Effector CD4-positive, alpha-beta T cell (primary cell): ENCODE results near the gene ZNF618.

Experiments used
- DNase-seq: peaks from one replicate; pipeline ENCODE4 v3.0.0-alpha.2; 2020

Gene ZNF618

GRCh38 chr9:113934829-113935676 lies 58.9 kb downstream of the ZNF618 start:
- no peak for DNase-seq

GRCh38 chr9:113935677-113936380 lies 59.7 kb downstream of the ZNF618 start:
- no peak for DNase-seq

DNA sequence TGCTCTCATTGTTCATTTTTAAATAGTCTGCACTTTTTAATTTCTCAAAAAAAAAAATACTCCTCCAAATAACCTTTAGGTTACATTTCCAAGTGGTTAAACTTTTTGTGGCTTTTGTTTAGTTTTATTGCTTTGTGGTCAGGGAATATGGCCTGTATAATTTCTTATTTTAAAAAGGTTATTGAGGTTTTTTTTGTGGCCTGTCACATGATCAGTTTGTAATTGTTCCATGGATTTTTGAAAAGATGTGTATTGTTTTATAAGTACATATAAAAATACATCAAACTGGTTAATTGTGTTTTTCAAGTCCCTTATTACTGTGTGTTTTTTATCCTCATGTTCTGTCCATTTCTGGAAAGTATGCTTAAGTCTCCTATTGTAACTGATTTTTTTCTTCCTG lies 64.0 kb downstream of the ZNF618 start:
- no peak for DNase-seq

DNA sequence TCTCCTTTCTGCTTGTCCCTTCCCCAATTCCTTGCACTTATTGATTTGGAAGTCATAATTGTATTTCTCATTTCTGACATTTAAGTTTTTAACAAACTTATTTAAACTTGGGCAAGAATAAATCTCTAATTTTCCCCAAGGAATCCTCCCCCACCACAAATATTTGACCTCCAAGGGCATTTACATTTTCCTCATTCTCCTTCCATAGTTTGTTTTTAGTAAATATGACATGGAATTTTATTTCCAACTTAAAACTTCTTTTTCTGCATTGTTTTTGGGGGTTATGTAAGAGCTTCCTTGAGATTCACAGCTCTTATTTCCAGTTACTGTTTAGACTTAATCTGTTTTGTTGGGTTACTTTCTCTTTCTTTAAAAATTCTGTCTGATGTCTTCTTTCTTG lies 64.9 kb downstream of the ZNF618 start:
- no peak for DNase-seq

DNA sequence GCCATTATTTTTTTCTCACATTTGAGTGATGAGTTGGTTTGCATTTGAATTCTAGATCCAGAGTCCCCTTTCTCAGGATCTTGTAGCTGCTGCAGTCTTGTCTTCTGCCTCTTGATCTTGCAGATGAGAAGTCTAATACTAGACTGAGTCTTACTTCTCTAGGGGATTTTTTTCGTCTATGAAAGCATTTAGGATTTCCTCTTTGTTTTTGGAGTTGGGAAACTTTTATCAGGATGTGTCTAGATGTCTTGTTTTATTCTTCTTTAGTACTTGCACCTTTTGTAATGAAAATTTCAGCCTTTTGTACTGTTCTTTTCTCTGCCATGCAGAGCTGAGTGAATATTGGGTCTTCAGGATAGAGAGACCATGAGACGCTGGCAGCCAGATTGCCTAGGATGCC lies 65.4 kb downstream of the ZNF618 start:
- no peak for DNase-seq

- no peak for DNase-seq
Observed at GRCh38 chr9:113943112-113944009, 67.3 kb downstream of the ZNF618 start.

GRCh38 chr9:113945784-113946183 lies 69.7 kb downstream of the ZNF618 start:
- DNase-seq: no peak

DNA sequence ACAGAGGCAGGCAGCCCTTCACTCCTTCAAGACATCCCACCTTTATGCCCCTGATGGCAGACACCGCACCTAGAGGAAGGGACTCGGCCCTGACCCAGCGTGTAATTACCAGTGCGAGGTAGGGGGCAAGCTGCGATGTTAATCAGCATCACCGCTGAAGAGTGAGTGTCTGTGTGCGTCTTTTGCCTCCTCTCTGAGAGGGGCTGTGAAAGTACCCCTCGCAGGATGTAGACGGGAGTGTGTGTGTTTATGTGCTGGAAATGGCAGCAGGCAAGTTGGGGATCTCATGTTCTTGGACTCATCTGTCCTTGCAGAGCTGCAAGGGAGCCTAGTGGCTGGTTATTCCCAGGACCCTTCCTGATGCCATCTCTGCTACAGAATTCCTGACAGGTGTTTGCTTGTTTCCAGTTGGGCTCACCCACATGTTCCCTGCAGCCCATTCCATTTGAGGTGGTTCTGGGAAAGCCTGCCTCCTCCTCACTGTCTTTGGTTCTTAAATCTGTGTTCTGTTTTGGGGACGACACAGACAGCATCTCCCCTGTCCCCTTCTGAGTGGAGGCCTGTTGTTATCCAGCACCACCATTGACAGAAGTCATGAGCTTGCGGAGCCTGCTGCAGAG lies 70.5 kb downstream of the ZNF618 start:
- DNase-seq: no peak

- DNase-seq: no peak
Observed at GRCh38 chr9:113947941-113948340, 71.8 kb downstream of the ZNF618 start.

DNA sequence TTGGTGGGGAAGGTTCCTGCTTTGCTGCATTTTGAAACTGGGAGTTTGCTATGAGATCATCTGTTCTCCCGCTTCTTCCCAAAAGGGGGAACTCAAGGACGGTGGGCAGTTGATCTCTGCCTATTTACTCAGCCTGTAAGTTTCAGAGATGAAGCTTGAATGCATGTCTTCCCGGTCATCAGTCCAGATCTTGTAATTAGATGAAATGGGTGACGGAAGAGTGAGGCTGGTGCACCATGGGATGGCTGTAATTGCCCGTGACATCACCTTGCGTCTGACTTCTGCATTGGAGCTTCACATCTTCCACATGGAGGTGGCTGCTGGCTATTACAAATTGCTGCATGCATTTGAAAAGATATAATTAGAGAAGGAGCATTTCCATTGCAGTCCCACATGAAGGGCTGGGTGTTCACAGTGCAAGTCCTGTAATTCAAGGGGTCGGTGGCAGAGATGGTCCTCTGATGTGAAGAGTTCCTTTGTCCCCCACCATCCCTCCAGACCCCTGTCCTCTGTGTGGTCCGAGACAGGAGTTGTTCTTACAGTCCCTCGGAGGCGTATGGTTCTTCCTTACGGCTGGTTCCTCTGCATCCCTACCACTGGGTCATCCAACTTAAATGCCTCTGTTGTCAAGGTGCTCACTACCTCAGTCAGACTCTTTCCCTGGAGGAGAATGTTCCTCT lies 72.9 kb downstream of the ZNF618 start:
- DNase-seq: no peak

DNA sequence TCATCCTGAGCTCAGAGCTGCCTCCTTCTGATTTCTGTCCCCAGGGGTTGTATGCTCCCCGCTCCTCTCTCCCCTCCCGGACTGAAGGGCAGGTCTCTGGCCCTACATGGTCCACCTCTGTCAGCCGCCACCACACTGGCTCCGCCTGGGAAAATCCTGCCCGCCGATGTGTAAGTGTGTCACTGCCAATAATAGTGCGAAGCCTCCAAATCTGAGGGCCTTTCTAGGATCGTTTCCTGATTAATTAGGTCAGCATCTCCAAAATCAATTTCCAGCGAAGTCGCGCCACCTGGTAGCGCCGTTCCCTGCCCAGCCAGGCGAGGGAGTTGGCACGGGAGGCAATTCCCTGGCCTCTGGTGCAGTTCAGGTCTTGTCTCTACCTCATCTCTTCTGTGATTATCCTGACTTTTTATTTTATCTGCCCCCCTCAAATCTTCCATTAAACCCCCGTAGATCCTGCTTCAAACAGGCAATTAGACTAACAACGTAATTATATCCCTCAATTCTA lies 73.5 kb downstream of the ZNF618 start:
- DNase-seq: no peak

DNA sequence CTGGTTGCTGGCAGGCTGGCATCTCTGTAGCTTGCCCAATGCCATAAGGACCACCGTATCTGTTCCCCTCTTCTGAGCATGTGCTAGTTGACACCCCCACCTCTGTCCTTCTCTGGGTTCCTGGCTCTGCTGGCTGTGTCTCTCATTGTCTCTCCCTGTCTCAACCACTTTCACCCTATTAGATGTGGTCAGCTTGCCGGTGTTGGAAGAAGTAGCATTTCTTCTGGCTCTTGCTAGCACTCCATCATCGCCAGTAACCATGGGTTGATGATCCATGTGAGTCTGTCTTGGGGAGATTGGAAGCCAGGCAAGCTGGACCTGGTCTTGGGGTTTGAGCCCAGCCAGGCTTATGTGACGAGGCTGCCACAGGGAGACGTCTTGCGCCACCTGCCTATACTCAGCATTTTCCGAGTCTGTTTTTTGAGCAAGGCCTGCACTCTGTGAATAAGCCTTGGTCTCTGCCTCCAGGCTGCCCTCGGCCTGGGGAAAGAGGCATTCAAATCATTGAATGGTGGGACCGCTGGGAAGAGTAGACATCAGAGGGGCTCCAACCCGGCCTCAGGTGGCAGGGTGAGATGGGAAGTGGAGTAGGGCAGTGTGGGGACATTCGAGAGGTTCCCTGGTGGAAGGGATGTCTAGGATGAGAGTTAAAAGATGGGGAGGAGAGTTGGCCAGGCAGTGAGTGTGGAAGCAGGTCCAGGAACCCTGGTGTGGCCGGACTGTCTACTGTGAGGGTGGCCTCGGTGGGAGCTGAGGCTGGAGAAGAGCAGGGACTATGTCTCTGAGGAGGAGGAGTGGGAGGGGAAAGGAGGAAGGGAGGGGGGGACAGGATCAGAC lies 74.3 kb downstream of the ZNF618 start:
- no peak for DNase-seq

GRCh38 chr9:113951032-113951372 lies 74.9 kb downstream of the ZNF618 start:
- no peak for DNase-seq

DNA sequence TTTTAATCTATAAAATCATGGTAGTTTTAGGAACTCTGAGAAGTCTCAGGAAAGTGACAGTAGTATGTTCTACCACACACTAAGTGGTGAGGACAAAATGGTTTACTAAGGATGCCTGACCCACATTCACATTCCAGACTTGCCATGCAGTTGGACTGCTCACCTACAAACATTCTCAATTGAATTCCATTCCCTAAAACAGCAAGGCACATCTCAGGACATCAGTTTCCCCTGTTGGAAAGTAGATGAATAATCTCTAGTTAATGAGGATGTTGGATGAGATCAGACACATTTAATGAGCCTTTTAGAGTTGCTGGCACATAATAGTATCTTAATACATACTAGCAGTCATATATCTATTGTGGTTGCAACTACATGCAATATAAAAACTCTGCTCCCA lies 76.6 kb downstream of the ZNF618 start:
- no peak for DNase-seq

GRCh38 chr9:113953531-113953930 lies 77.4 kb downstream of the ZNF618 start:
- DNase-seq: no peak

GRCh38 chr9:113954591-113954990 lies 78.5 kb downstream of the ZNF618 start:
- no peak for DNase-seq

GRCh38 chr9:113955076-113955752 lies 79.1 kb downstream of the ZNF618 start:
- DNase-seq: no peak

- DNase-seq: no peak
Observed at GRCh38 chr9:113956901-113957300, 80.8 kb downstream of the ZNF618 start.

DNA sequence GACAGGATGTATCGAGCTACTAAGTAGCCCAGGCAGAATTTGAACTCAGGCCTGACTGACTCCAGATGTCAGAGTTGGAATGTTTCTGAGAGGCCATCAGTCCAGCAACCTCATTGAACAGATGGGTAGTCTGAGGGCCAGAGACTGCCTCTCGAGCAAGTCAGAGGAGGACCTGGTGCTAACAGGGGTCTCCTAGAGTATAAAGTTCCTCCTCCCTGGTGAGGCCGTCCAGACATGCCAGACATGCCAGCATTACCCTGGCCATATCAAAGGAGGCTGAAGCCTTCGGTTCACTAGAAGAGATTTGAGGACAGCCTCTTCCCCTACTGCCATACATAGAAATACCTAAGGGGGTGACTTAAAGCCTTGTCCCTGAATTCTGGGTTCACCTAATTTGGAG lies 81.2 kb downstream of the ZNF618 start:
- no peak for DNase-seq

- DNase-seq: no peak
Observed at GRCh38 chr9:113957821-113958341, 81.8 kb downstream of the ZNF618 start.
